HUES6 (cell line): ENCODE measurements around the gene DEFB131A.
"Not testable (repeated sequence)": the region's sequence is repeated elsewhere in the genome, so short reads cannot be mapped to it uniquely, and the experiment has no call there.

Experiments
- H3K27ac ChIP-seq: 2 replicates; pipeline ENCODE4 v1.7.0; 2013; ENCODE audit warnings: low read depth, mild to moderate bottlenecking, low read length, inconsistent platforms
- H3K27me3 ChIP-seq: 2 replicates; pipeline ENCODE4 v1.6.1; 2013; ENCODE audit warnings: low read length; ENCODE audit not compliant: control insufficient read depth, insufficient read depth
- H3K36me3 ChIP-seq: 2 replicates; pipeline ENCODE4 v1.6.1; 2013; ENCODE audit warnings: low read length; ENCODE audit not compliant: control insufficient read depth, insufficient read depth
- H3K4me1 ChIP-seq: 2 replicates; pipeline ENCODE4 v1.6.1; 2013; ENCODE audit warnings: low read length; ENCODE audit not compliant: control insufficient read depth, insufficient read depth
- H3K4me3 ChIP-seq: 2 replicates; pipeline ENCODE4 v1.5.1; 2013; ENCODE audit warnings: low read depth, low read length
- H3K9ac ChIP-seq: one replicate; pipeline ENCODE4 v1.6.1; 2013; ENCODE audit warnings: mild to moderate bottlenecking, low read length
- H3K9me3 ChIP-seq: 2 replicates; pipeline ENCODE4 v1.6.1; 2013; ENCODE audit warnings: low read depth, low read length; ENCODE audit not compliant: control insufficient read depth, insufficient read depth

Gene DEFB131A

DNA sequence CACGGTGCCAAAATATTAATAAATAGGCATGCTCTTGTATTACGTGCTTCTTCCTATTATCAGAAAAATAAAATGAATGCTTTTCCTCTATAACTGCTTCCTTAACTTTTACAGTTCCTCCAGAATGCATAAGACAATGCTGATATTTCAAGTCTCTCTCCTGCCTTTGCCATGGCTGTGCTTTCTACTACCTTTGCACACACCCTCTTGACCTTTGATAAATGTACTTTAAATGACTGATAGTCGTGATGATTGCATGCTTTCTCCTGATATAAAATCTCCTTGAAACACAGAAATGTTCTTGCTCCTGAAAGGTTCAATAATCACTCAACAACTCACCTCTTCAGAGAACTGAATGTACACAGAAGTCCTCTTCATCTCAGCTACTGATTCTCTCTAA is at the start of gene DEFB131A:
Gene DEFB131A (plus strand): TSS at position 301 of the 400 bp plus-strand sequence. CDS start 120 bp downstream, outside the sequence.
- not testable (repeated sequence) for H3K36me3 ChIP-seq, H3K4me1 ChIP-seq, H3K9ac ChIP-seq, H3K9me3 ChIP-seq, H3K27me3 ChIP-seq, H3K27ac ChIP-seq, H3K4me3 ChIP-seq

- H3K27ac ChIP-seq, H3K9me3 ChIP-seq, H3K27me3 ChIP-seq, H3K4me1 ChIP-seq, H3K36me3 ChIP-seq, H3K9ac ChIP-seq, H3K4me3 ChIP-seq: not testable (repeated sequence)
These were observed 38.4 kb upstream of the DEFB131A start for GRCh38 chr4:9405774-9406173.

- not testable (repeated sequence) for H3K4me3 ChIP-seq, H3K9me3 ChIP-seq, H3K27ac ChIP-seq, H3K27me3 ChIP-seq, H3K36me3 ChIP-seq, H3K9ac ChIP-seq, H3K4me1 ChIP-seq
These were observed 37.7 kb upstream of the DEFB131A start for GRCh38 chr4:9406491-9406890.

GRCh38 chr4:9409793-9410192 is 34.4 kb upstream of the DEFB131A start:
- Histone ChIP-seq H3K4me1 (no peaks in the 10 kb centered on the region), H3K27me3 (no peaks in the 10 kb centered on the region), H3K27ac (no peak overlapping the region), H3K36me3 (no peaks in the 10 kb centered on the region), H3K4me3 (no peak overlapping the region), H3K9me3 (peaks cover 4% of the 10 kb centered on the region; the same call in 1 of the 2 replicates), H3K9ac (no peak overlapping the region)

GRCh38 chr4:9421884-9422455 is 22.2 kb upstream of the DEFB131A start:
- H3K9ac ChIP-seq, H3K27ac ChIP-seq, H3K9me3 ChIP-seq, H3K4me1 ChIP-seq, H3K36me3 ChIP-seq, H3K27me3 ChIP-seq, H3K4me3 ChIP-seq: not testable (repeated sequence)

- not testable (repeated sequence) for H3K9me3 ChIP-seq, H3K27ac ChIP-seq, H3K4me3 ChIP-seq, H3K36me3 ChIP-seq, H3K9ac ChIP-seq, H3K4me1 ChIP-seq, H3K27me3 ChIP-seq
These were observed 18.3 kb upstream of the DEFB131A start for GRCh38 chr4:9425916-9426315.

GRCh38 chr4:9430061-9430460 is 14.2 kb upstream of the DEFB131A start:
- H3K36me3 ChIP-seq, H3K27me3 ChIP-seq, H3K9ac ChIP-seq, H3K9me3 ChIP-seq, H3K4me1 ChIP-seq, H3K4me3 ChIP-seq, H3K27ac ChIP-seq: not testable (repeated sequence)

GRCh38 chr4:9433320-9433719 is 10.9 kb upstream of the DEFB131A start:
- H3K4me3 ChIP-seq, H3K27ac ChIP-seq, H3K4me1 ChIP-seq, H3K9ac ChIP-seq, H3K9me3 ChIP-seq, H3K27me3 ChIP-seq, H3K36me3 ChIP-seq: not testable (repeated sequence)

GRCh38 chr4:9436728-9437127 is 7.5 kb upstream of the DEFB131A start:
- not testable (repeated sequence) for H3K9me3 ChIP-seq, H3K9ac ChIP-seq, H3K27me3 ChIP-seq, H3K27ac ChIP-seq, H3K36me3 ChIP-seq, H3K4me3 ChIP-seq, H3K4me1 ChIP-seq

DNA sequence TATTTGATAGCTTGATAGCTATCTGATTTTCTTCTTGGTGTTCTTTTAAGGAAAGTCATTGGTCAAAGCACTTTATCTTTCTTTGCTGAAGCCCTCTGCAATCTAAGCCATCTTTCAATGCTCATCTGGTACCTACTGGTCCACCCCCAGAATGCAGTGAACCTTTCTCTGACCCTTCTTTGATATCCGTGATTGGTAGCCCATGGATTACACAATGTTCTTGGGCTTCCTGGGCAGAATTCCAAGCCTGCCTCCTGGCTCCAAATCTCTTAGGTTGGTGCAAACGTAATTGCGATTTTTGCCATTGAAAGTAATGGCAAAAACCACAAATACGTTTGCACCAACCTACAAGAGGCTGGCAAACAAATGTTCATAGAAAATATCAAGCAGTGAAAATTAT is 1.9 kb upstream of the DEFB131A start:
- H3K36me3 ChIP-seq, H3K27me3 ChIP-seq, H3K9me3 ChIP-seq, H3K4me1 ChIP-seq, H3K4me3 ChIP-seq, H3K9ac ChIP-seq, H3K27ac ChIP-seq: not testable (repeated sequence)

GRCh38 chr4:9444681-9445080 is 467 bp downstream of the DEFB131A start:
- not testable (repeated sequence) for H3K9me3 ChIP-seq, H3K27me3 ChIP-seq, H3K27ac ChIP-seq, H3K4me3 ChIP-seq, H3K36me3 ChIP-seq, H3K4me1 ChIP-seq, H3K9ac ChIP-seq

DNA sequence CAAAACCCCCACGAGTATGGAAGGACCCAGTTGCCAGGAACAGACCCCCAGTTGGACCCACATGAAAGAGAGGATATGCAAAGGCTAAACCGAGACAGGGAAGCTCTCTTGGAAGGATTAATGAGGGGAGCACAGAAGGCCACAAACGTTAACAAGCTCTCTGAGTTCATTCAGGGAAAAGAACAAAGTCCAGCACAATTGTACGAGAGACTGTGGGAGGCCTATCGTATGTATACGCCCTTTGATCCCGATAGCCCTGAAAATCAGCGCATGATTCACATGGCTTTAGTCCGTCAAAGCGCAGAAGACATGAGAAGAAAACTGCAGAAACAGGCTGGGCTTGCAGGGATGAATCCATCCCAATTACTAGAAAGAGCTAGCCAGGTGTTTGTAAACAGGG is 8.0 kb downstream of the DEFB131A start:
- H3K27me3 ChIP-seq, H3K36me3 ChIP-seq, H3K9me3 ChIP-seq, H3K4me3 ChIP-seq, H3K27ac ChIP-seq, H3K4me1 ChIP-seq, H3K9ac ChIP-seq: not testable (repeated sequence)
